Tibial nerve (tissue), 4 donors: ENCODE measurements around the gene WNT11. TPM values are rescaled to one million over a fixed set of nuclear protein-coding genes. Genes with fewer than 3 reads are reported as not detected.

ENCODE experiments used
- DNase-seq, 2 donors: peaks; one replicate each; pipeline ENCODE4 v3.0.0-alpha.2; 2019; ENCODE audit warnings: low spot score in 2 of 2
- H3K27ac ChIP-seq, 4 donors: fragments of 200-600 bp; sonication (generic) in 3 of 4; one replicate each; pipeline ENCODE4 v1.5.1; 2017 to 2019; ENCODE audit warnings: mild to moderate bottlenecking in 1 of 4
- H3K27me3 ChIP-seq, 2 donors: fragments of 200-600 bp; sonication (generic) in 1 of 2; one replicate each; pipeline versions ENCODE4 v1.5.1 to v1.6.0; 2017 to 2019
- H3K36me3 ChIP-seq, 3 donors: fragments of 200-600 bp; sonication (generic); one replicate each; pipeline ENCODE4 v1.5.1; 2018 to 2019
- H3K4me1 ChIP-seq, 4 donors: fragments of 200-600 bp; sonication (generic) in 3 of 4; one replicate each; pipeline ENCODE4 v1.5.1; 2017 to 2019
- H3K4me3 ChIP-seq, 4 donors: fragments of 200-600 bp; sonication (generic) in 3 of 4; one replicate each; pipeline ENCODE4 v1.5.1; 2017 to 2019; ENCODE audit warnings: mild to moderate bottlenecking in 1 of 4, moderate library complexity in 1 of 4
- H3K9me3 ChIP-seq, 4 donors: fragments of 200-600 bp; sonication (generic) in 3 of 4; one replicate each; pipeline ENCODE4 v1.5.1; 2017 to 2019
- CTCF ChIP-seq, 5 experiments: fragments of 200-600 bp in 3 of 5; fragments of 450-650 bp in 2 of 5; sonication (generic) in 3 of 5; IDR thresholded peaks; one replicate each; pipeline ENCODE4 v1.5.1; 2016 to 2019; ENCODE audit warnings: antibody characterized with exemption in 5 of 5, mild to moderate bottlenecking in 3 of 5, moderate library complexity in 2 of 5
- EP300 ChIP-seq, 2 donors: sonication (generic); formaldehyde crosslinking; IDR thresholded peaks; one replicate each; pipeline ENCODE4 v1.6.1; 2017; ENCODE audit warnings: antibody characterized with exemption in 2 of 2, mild to moderate bottlenecking in 1 of 2
- POLR2A ChIP-seq, 2 donors: fragments of 450-650 bp; IDR thresholded peaks; one replicate each; pipeline ENCODE4 v1.6.1; 2017; ENCODE audit warnings: antibody characterized with exemption in 2 of 2, mild to moderate bottlenecking in 2 of 2, moderate library complexity in 2 of 2
- WGBS, 2 donors: methylation state at CpG; one replicate each; pipeline ENCODE4 v1.1.5; 2018; 5-methylcytosine and 5-hydroxymethylcytosine counted together
- total RNA-seq, 4 donors: library from RNA; depleted of rRNA; stranded (reverse); fragments of >200 nt; gene quantifications; one replicate each; pipeline ENCODE4 v1.1.0, GENCODE V29; 2016

The WNT11 gene
- total RNA-seq, 4 donors from 2014 or later, result 14.2 to 65.7 (median 27.5) TPM

GRCh38 chr11:76169473-76169896 lies 36.8 kb downstream of the WNT11 start:
- no peaks in the 10 kb centered on the region for H3K4me1 ChIP-seq
- WGBS, 2 donors, result 31 to 89% methylated on average over 3 to 4 of the region's 15 CpGs
- DNase-seq, result no peak
- TF ChIP-seq POLR2A (IDR thresholded peaks at IDR 0.05), result no peak
- H3K27ac ChIP-seq, result no peak overlapping the region
- no peaks in the 10 kb centered on the region for H3K27me3 ChIP-seq
- no peaks in the 10 kb centered on the region for H3K36me3 ChIP-seq
- no peaks in the 10 kb centered on the region for H3K9me3 ChIP-seq
- H3K4me3 ChIP-seq, result no peak overlapping the region

DNA sequence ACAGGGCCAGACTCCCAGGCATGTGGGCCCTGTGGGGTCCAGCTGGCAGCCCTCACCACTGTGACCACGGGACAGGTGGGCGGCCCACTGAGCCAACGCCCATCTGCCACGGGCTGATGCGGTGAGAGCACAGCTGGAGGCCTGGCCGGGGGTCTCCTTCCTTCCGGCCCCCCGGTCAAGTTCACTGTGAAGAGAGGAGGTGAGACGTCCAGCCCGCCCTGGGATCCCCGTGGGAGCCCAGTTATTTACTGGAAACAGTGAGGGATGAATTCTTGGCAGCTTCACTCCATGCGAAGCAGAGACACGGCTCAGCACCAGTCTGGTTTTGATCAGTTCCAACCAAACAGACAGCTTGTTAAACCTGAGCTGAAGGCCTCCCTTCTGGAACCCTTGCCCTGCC lies 38.7 kb downstream of the WNT11 start:
- DNase-seq, result no peak
- Histone ChIP-seq H3K27ac (no peak overlapping the region), H3K9me3 (no peaks in the 10 kb centered on the region), H3K4me1 (no peaks in the 10 kb centered on the region), H3K36me3 (no peaks in the 10 kb centered on the region), H3K27me3 (no peaks in the 10 kb centered on the region), H3K4me3 (no peak overlapping the region)
- no peak for TF ChIP-seq EP300 (IDR thresholded peaks at IDR 0.05)
- WGBS, 2 donors, result 38 to 60% methylated on average over 9 to 13 of the region's 13 CpGs

DNA sequence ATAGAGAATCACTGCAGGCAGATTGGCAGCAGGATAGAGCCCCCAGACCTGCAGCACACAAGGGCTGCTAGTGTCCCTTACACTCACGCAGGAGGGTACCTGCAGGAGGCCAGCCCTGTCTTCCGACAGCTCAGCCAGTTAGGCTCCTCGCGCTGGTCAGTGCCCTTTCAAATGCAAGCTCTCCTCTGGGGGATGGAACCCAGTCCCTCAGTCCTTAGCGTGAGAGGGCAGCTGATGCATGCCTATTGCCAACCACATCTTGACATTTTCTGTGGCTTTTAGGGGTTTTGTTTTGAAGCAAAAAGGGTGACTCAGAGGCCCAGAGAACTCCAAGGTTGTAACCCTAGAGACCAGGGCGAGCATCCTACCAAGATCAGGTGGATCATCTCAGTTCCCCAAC lies 40.0 kb downstream of the WNT11 start:
- no peaks in the 10 kb centered on the region for H3K9me3 ChIP-seq
- no peak overlapping the region for H3K27ac ChIP-seq
- peaks cover 0 to 8% (median 0%) of the 10 kb centered on the region in 4 donors for H3K4me1 ChIP-seq
- 59 to 68% methylated on average over 4 to 6 of the region's 6 CpGs for WGBS, 2 donors
- no peak overlapping the region for H3K4me3 ChIP-seq
- H3K27me3 ChIP-seq, result no peaks in the 10 kb centered on the region
- TF ChIP-seq EP300 (IDR thresholded peaks at IDR 0.05) (no peak), CTCF (IDR thresholded peaks at IDR 0.05) (no peak), POLR2A (IDR thresholded peaks at IDR 0.05) (no peak)
- H3K36me3 ChIP-seq, result no peaks in the 10 kb centered on the region
- no peak for DNase-seq

DNA sequence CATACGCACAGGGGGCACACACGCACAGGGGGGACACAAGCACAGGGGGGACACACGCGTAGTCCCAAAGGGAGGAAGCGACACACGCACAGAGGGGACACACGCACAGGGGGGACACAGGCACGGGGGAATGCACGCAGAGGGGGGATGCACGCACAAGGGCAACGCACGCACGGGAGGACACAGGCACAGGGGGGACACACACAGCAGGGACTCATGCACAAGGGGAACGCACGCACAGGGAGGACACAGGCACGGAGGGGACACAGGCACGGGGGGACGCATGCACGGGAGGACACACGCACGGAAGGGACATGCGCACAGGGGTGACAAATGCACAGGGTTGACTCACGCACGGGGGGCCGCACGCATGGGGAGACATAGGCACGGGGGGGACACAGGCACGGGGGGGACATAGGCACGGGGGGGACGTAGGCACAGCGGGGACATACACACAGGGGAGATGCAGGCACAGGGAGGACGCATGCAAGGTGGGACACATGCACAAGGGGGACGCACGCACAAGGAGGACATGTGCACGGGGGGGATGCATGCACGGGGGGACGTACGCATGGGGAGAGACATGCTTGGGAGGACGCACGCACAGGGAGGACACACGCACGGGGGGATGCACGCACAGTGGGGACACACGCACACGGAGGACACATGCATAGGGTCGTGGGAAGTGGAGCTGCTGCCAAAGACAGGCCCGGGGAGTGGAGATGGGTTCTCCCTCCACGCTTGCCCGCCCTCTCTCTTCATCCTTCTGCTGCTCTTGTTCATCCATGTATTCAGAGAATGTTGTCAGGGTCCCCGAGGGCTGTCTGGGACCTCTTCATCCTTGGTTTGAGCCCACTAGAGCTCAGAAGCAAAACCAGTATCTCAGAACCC lies 41.2 kb downstream of the WNT11 start:
- TF ChIP-seq EP300 (IDR thresholded peaks at IDR 0.05) (no peak), CTCF (IDR thresholded peaks at IDR 0.05) (no peak), POLR2A (IDR thresholded peaks at IDR 0.05) (no peak)
- no peaks in the 10 kb centered on the region for H3K27me3 ChIP-seq

GRCh38 chr11:76164081-76164480 lies 42.2 kb downstream of the WNT11 start:
- Histone ChIP-seq H3K4me3 (no peak overlapping the region), H3K9me3 (no peaks in the 10 kb centered on the region), H3K27me3 (no peaks in the 10 kb centered on the region), H3K4me1 (peaks cover 0 to 12% (median 0%) of the 10 kb centered on the region in 4 donors), H3K36me3 (no peaks in the 10 kb centered on the region), H3K27ac (no peak overlapping the region)
- DNase-seq, result no peak
- TF ChIP-seq CTCF (IDR thresholded peaks at IDR 0.05), result no peak
- no peak for TF ChIP-seq POLR2A (IDR thresholded peaks at IDR 0.05)
- no peak for TF ChIP-seq EP300 (IDR thresholded peaks at IDR 0.05)
- WGBS, 2 donors, result 83 to 85% methylated on average over 13 of the region's 13 CpGs

More for the DNA sequence above, 41.2 kb downstream of the WNT11 start:
- H3K27ac ChIP-seq, result no peak overlapping the region
- no peaks in the 10 kb centered on the region for H3K9me3 ChIP-seq
- no peak for DNase-seq
- no peak overlapping the region for H3K4me3 ChIP-seq
- no peaks in the 10 kb centered on the region for H3K36me3 ChIP-seq
- WGBS, 2 donors, result 86 to 88% methylated on average over 47 to 50 of the region's 50 CpGs
- H3K4me1 ChIP-seq, result peaks cover 0 to 12% (median 0%) of the 10 kb centered on the region in 4 donors

DNA sequence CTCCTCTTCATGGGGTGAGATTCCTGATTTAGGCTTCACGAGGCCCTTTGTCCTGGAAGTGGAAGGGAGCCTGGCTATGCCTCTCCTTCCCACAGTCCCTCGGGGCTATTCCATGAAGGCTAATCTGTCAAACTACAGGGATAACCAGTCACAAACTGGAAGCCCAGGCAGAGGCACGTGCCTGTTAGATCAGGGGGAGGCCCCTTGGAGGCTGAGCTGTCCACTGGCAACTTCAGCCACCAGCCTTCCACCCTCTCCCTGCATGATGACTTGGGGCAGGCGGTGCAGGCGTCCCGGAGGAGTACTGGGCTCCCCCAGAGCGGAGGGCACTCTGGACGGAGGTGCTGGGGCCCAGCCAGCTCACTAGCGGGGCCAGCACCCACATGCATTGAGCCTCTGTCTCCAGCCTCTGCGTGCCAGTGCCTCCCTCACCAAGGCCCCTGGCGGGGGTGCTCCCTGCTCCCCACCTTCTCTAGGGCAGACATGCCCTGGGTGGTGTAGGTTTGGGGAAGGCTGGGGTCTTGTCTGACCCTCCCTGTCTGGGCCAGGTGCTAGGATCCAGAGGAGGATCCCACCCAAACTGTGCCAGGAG lies 42.9 kb downstream of the WNT11 start:
- Histone ChIP-seq H3K27ac (no peak overlapping the region), H3K9me3 (no peaks in the 10 kb centered on the region), H3K4me1 (peaks cover 0 to 12% (median 0%) of the 10 kb centered on the region in 4 donors), H3K27me3 (no peaks in the 10 kb centered on the region), H3K4me3 (no peak overlapping the region), H3K36me3 (no peaks in the 10 kb centered on the region)
- 57 to 66% methylated on average over 6 to 11 of the region's 11 CpGs for WGBS, 2 donors
- no peak for DNase-seq
- TF ChIP-seq CTCF (IDR thresholded peaks at IDR 0.05), result no peak
